22Rv1 (cell line): ENCODE data around the gene MFSD11.
"Not testable (repeated sequence)": the region's sequence is repeated elsewhere in the genome, so short reads cannot be mapped to it uniquely, and the experiment has no call there.

Experiments used
- H3K27ac ChIP-seq: fragments of 450-650 bp; 2 replicates; pipeline ENCODE4 v1.5.1; 2017
- ZFX ChIP-seq: fragments of 450-650 bp; IDR thresholded peaks from 2 replicates; pipeline ENCODE4 v1.6.1; 2017; ENCODE audit warnings: antibody characterized with exemption, borderline replicate concordance
- TF ChIP-seq, protein P1 (sequence below): fragments of 450-650 bp; IDR thresholded peaks from 2 replicates; pipeline ENCODE4 v1.5.1; 2017; ENCODE audit warnings: mild to moderate bottlenecking

Gene MFSD11

DNA sequence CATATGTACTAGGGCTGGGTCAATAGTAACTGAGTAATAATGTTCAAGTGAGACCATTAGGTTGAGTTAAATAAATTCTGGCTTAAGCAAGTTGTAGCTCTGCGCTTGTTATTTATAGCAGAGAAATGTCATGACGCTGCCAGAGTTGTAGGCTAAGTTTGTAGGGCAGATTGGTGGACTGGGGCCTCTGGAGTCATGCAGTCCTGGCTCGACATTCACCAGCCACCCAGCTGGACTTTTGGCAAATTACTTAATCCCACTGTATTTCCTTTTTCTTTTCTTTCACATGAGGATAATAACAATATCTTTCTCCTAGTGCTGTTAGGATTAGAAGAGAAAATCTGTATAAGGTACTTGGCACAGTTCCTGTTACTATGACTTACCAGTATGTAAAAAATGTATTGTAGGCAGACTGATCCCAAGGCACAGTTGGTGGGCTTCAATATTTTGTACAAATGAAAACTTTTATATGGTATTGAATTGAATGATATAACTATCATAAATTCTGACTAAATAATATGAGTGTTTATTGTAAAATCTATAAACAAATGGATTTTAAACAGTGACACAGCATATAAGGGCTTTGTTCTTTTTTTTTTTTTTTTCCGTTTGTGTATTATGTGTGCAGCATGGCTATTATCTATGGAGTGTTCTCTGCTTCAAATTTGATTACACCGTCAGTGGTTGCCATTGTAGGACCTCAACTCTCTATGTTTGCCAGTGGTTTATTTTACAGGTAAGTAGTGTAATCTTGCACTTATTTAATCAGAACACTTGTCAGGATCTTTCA lies 2.6 kb downstream of the MFSD11 start:
- no peak overlapping the region for H3K27ac ChIP-seq
- TF ChIP-seq, protein P1, sequence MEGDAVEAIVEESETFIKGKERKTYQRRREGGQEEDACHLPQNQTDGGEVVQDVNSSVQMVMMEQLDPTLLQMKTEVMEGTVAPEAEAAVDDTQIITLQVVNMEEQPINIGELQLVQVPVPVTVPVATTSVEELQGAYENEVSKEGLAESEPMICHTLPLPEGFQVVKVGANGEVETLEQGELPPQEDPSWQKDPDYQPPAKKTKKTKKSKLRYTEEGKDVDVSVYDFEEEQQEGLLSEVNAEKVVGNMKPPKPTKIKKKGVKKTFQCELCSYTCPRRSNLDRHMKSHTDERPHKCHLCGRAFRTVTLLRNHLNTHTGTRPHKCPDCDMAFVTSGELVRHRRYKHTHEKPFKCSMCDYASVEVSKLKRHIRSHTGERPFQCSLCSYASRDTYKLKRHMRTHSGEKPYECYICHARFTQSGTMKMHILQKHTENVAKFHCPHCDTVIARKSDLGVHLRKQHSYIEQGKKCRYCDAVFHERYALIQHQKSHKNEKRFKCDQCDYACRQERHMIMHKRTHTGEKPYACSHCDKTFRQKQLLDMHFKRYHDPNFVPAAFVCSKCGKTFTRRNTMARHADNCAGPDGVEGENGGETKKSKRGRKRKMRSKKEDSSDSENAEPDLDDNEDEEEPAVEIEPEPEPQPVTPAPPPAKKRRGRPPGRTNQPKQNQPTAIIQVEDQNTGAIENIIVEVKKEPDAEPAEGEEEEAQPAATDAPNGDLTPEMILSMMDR = no peak
- TF ChIP-seq ZFX = no peak

DNA sequence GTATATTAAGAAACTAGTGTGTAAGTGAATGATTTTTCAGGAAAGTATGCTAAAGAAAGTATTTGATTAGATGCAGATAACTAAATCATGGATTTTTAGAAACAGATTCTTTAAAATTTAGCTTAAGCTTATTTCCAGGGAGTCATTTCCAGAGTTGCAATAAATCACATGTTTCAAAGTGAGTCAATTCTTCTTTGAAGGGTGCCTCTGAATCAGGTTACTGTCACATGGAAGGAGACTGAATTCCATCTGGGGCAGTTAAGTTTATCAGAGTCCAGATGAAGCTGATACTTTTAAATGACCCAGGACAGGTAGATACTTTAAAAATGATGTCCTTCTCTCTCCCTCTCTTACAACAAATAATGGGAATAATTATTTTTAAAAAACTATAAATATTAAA lies 5.0 kb downstream of the MFSD11 start:
- H3K27ac ChIP-seq = no peak overlapping the region
- no peak for TF ChIP-seq ZFX
- TF ChIP-seq, protein P1 = no peak

DNA sequence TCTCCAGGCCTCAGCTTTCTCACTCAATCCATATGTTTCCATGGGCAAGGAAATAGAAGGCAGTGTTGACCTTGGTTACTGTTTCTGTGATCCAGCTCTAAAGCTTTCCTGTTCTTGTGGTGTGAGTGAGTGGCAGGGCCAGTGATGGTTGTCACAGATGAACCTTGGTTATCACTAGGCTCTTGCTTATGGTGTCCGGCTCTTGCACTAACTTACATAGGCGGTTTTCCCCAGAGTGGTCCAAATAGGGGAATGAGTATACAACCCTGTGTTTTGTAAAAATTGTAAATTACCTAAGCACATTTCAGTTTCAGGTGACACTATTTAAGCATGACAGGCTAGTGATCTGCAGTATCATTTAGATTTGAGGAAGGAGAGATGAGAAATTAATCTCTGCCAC lies 6.8 kb downstream of the MFSD11 start:
- TF ChIP-seq, protein P1 = no peak
- TF ChIP-seq ZFX = no peak
- H3K27ac ChIP-seq = no peak overlapping the region

DNA sequence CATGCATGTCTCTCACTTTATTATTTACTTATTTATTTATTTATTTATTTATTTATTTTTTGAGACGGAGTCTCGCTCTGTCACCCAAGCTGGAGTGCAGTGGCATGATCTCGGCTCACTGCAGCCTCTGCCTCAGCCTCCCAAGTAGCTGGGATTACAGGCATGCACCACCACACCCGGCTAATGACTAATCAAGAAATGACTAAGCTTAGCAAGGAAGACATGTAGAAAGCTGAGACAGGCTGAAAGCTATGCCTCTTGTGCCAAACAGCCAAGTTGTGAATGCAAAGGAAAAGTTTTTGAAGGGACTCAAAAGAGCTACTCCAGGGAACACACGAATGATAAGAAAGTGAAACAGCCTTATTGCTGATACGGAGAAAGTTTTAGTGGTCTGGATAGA lies 7.9 kb downstream of the MFSD11 start:
- not testable (repeated sequence) for H3K27ac ChIP-seq

DNA sequence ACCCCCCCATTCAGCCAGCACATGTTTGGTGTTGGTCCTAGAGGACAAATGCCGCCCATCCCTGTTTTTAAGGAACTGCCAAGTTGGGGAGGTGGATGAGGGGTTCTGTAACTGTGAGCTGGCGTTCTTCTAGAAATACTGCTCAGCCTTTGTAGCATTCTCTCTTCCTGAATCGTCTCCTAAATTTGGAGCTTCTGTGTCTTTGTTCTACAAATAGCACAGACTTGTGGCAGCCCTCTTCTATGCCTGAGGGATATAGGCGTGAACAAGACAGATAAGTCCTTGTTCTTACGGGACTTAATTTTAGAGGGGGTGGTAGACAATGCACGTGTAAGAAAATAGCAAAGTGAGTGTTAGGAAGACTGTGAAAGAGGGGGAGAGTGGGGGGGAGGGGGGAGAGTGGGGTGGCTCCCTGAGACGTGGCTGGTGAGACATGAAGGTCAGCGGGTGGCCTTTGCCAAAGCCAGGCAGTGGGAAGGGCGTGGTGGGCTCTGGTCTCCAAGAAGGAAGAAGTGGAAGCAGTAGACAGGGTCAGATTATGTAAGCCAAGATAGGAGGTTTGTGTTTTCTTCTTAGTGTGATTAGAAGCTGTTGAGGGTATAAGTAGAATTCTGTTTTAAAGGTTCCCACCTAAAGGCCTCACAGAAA lies 9.9 kb downstream of the MFSD11 start:
- TF ChIP-seq ZFX = no peak
- TF ChIP-seq, protein P1 = no peak
- H3K27ac ChIP-seq = no peak overlapping the region

DNA sequence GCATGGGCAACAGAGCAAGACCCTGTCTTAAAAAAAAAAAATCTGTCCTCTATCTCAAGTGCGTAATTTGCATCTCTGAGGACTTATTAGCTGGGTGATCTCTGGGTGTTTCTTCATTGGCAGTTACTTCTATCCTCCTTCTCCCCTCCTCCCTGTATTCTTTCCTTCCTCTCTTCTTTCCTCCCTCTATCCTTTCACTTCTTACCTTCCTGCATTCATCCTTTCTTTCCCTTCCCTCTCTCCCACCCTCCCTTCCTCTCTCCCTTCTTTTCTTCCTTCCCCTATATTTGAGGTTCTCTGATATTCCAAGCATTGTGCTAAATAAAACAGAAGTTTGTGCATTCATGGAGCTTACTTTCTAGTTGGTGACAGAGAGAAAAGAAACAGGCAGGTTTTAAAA lies 10.7 kb downstream of the MFSD11 start:
- no peak for TF ChIP-seq ZFX
- TF ChIP-seq, protein P1 = no peak
- no peak overlapping the region for H3K27ac ChIP-seq

DNA sequence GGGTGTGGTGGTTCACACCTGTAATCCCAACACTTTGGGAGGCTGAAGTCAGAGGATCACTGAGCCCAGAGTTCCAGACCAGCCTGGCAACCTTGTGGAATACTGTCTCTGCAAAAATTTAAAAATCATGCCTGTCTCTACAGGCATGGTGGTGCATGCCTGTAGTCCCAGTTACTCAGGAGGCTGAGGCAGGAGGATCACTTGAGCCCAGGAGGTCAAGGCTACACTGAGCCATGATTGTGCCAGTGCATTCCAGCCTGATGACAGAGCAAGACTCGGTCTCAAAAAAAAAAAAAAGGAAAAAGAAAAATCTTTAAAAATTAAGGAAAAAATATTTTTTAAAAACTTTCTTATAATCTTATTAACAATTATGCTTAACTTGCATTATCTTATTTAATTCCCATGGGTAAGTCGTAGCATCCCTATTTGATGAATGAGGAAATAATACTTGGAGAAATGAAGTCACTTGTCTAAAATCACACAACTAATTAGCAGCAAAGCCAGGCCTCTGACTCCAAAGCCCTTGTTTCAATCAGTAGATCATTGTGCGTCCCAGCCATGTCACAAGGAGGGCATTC lies 13.6 kb downstream of the MFSD11 start:
- no peak overlapping the region for H3K27ac ChIP-seq
- TF ChIP-seq, protein P1 = no peak
- no peak for TF ChIP-seq ZFX
